Right cardiac atrium (tissue), 5 donors: Measurements from ENCODE around the gene PHACTR1. TPM values are rescaled to one million over a fixed set of nuclear protein-coding genes. Genes with fewer than 3 reads are reported as not detected.
"Not testable (repeated sequence)": the region's sequence is repeated elsewhere in the genome, so short reads cannot be mapped to it uniquely, and the experiment has no call there.

Source experiments
- ATAC-seq, 2 donors: fragments of 200-7000 bp; cut with Tn5 transposase; one replicate each; pipeline versions ENCODE4 v1.8.0 to v1.9.1; 2020; ENCODE audit warnings: moderate library complexity in 2 of 2, mild to moderate bottlenecking in 1 of 2
- DNase-seq, 3 donors: peaks; one replicate each; pipeline ENCODE4 v3.0.0-alpha.2; 2020
- H3K27ac ChIP-seq: one replicate; pipeline ENCODE4 v1.5.1; 2013; ENCODE audit warnings: mild to moderate bottlenecking, low read length, control low read depth, moderate library complexity
- H3K27me3 ChIP-seq: one replicate; pipeline ENCODE4 v1.6.1; 2013; ENCODE audit not compliant: control insufficient read depth, insufficient read depth
- H3K4me1 ChIP-seq: one replicate; pipeline ENCODE4 v1.6.1; 2013; ENCODE audit warnings: low read length; ENCODE audit not compliant: control insufficient read depth, insufficient read depth
- H3K4me3 ChIP-seq: one replicate; pipeline ENCODE4 v1.5.1; 2013; ENCODE audit warnings: low read length, control low read depth
- H3K9me3 ChIP-seq: one replicate; pipeline ENCODE4 v1.6.1; 2013; ENCODE audit warnings: low read length; ENCODE audit not compliant: control insufficient read depth
- WGBS: extraction: QIAGEN DNeasy Blood & Tissue Kit; methylation state at CpG from one replicate; pipeline ENCODE4 v1.1.7; 2013; 5-methylcytosine and 5-hydroxymethylcytosine counted together
- intact Hi-C, 4 donors: fragments of 100-400 bp; cut with DNase I; formaldehyde crosslinking; loops; one replicate each; pipeline versions ENCODE4 v1.11.0 to v1.14.0; 2022 to 2023
- polyA plus RNA-seq: library from polyadenylated mRNA; stranded (reverse); fragments of 200-250 nt; gene quantifications from one replicate; pipeline ENCODE4 v1.2.3, GENCODE V29; 2013
- total RNA-seq, 4 donors: library from RNA; stranded (reverse); fragmentation: NEBNext Ultra II Directional; extraction: Animal tissue kit (Norgen Biotek cat#: 25700); gene quantifications; one replicate each; pipeline ENCODE4 v1.2.1, GENCODE V29; 2021
- donor health status: healthy with polysubstance abuse.
- donor health status: DM: no; HTN: yes; CAD: no.
- donor health status: DM: no; HTN: no; CAD: no.
- donor health status: DM: no; HTN: yes; CAD: no; lungs with severe emphysema.
- donor health status: DM: yes; HTN: yes; CAD: no.

The PHACTR1 gene
- total and polyA plus RNA-seq, 5 donors: 7.3 to 29.4 (median 25.1) TPM

DNA sequence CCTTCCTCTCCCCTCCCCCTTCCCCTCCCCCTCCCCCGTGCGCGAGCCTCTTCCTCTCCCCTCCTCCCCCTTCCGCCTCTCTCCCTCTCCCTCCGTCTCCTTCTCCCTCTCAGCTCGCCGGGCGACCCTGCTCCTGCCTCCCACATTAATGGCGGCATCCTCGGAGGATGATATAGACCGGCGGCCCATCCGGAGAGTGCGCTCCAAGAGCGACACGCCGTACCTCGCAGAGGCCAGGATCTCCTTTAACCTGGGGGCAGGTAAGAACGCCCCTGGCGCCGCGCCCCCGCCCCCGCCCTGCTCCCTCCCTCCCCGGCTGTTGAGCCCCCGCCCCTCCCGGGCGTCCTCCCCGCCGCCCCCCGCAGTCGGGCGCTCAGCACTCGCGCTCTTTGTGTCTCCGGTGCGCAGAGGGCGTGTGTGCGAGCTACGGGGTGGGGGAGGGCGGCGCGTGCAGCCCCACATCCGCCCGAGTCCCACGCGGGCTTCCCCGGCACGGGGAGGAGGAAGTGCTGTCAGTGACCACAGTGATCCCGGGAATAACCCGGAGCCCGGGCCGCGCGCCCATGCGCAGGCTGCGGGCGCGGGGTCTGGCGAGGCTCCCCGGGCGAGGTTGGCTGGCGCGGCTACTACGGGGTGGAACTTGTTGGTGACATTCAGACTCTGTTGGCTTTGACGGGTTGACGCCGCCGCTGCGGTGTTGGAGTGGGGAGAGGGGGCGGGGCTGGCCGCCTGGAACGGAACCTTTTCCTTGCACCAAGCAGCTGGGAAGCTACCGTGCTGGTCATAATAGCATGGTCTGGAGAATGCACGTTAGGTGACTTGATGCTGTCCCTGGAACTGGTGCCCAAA, 33.2 kb downstream of the PHACTR1 start:
- H3K27ac ChIP-seq: no peak overlapping the region
- WGBS: 2% methylated on average over 75 of the region's 75 CpGs
- ATAC-seq (no peak), DNase-seq (peak; percentile 10 to 42 (median 39))
- intact Hi-C loops: no loop called here
- peak overlapping the region; percentile 39 for H3K4me3 ChIP-seq
- no peaks in the 10 kb centered on the region for H3K4me1 ChIP-seq
- H3K27me3 ChIP-seq: peaks cover 4% of the 10 kb centered on the region
- no peaks in the 10 kb centered on the region for H3K9me3 ChIP-seq

DNA sequence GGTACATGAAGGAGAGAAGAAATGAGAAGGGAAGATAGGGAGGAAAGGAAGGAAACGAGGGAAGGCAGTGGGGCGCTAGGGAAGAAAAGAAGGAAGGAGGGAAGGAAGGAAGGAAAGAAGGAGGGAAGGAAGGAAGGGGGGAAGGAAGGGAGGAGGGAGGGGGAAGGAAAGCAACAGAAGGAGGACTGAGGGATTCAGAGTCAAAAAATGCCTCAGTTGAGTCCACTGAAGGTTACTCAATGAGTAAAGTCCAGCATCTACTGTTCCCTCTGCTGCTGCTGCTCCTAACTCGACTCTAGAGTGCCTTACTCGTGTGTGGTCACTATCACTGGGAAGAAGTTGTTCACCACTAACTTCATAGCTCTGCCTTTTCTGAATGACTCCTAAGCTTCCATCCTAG, 33.8 kb downstream of the PHACTR1 start:
- Histone ChIP-seq H3K4me3 (no peak overlapping the region), H3K9me3 (no peaks in the 10 kb centered on the region), H3K27ac (no peak overlapping the region), H3K4me1 (no peaks in the 10 kb centered on the region), H3K27me3 (peaks cover 4% of the 10 kb centered on the region)
- intact Hi-C loops: no loop called here
- ATAC-seq (no peak), DNase-seq (no peak)
- WGBS: 18% methylated on average over 4 of the region's 4 CpGs

- H3K9me3 ChIP-seq: no peaks in the 10 kb centered on the region
- intact Hi-C loops: no loop called here
- H3K27ac ChIP-seq: no peak overlapping the region
- H3K4me1 ChIP-seq: no peaks in the 10 kb centered on the region
- peaks cover 4% of the 10 kb centered on the region for H3K27me3 ChIP-seq
- ATAC-seq: no peak
- peak; percentile 42 to 82 (median 73) for DNase-seq
- no peak overlapping the region for H3K4me3 ChIP-seq
- WGBS: 34% methylated on average over 10 of the region's 10 CpGs
Measured at GRCh38 chr6:12751694-12752325, 35.2 kb downstream of the PHACTR1 start.

DNA sequence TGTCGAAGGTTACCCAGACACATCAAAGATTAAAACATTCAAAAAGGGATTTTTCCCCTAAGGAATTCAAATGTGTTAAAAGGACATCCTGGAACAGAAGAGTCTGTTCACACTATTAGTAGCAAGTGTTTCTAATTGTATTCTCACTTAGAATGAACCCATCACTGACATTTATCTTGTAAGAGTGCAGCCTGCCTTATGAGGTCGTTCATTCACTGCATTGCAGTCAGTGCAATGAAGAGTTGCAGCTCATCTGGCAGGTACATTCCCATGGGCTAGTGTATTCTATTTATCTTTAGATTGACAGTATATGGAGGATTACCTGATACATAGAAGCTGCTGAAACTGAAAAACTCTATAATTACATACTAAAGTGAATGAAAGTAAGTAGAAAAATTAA, 36.5 kb downstream of the PHACTR1 start:
- 76% methylated on average over 2 of the region's 2 CpGs for WGBS
- DNase-seq: no peak
- Histone ChIP-seq H3K27ac (no peak overlapping the region), H3K4me3 (no peak overlapping the region), H3K4me1 (no peaks in the 10 kb centered on the region), H3K27me3 (no peaks in the 10 kb centered on the region), H3K9me3 (no peaks in the 10 kb centered on the region)
- ATAC-seq: no peak
- intact Hi-C loops: no loop called here

- ATAC-seq (no peak), DNase-seq (no peak)
- no peaks in the 10 kb centered on the region for H3K27me3 ChIP-seq
- no peak overlapping the region for H3K4me3 ChIP-seq
- H3K27ac ChIP-seq: no peak overlapping the region
- H3K4me1 ChIP-seq: no peaks in the 10 kb centered on the region
- intact Hi-C loops: no loop called here
- no peaks in the 10 kb centered on the region for H3K9me3 ChIP-seq
- WGBS: 87% methylated on average over 3 of the region's 3 CpGs
Measured at GRCh38 chr6:12760226-12760625, 43.7 kb downstream of the PHACTR1 start.

GRCh38 chr6:12760911-12761310, 44.3 kb downstream of the PHACTR1 start:
- Histone ChIP-seq H3K27ac (no peak overlapping the region), H3K4me1 (no peaks in the 10 kb centered on the region), H3K27me3 (no peaks in the 10 kb centered on the region), H3K4me3 (no peak overlapping the region), H3K9me3 (no peaks in the 10 kb centered on the region)
- ATAC-seq (no peak), DNase-seq (no peak)
- intact Hi-C loops: no loop called here
- WGBS: 68% methylated on average over 3 of the region's 3 CpGs

- no peak overlapping the region for H3K27ac ChIP-seq
- no peaks in the 10 kb centered on the region for H3K27me3 ChIP-seq
- intact Hi-C loops: no loop called here
- H3K4me1 ChIP-seq: no peaks in the 10 kb centered on the region
- H3K9me3 ChIP-seq: no peaks in the 10 kb centered on the region
- no peak overlapping the region for H3K4me3 ChIP-seq
- DNase-seq: no peak
- 70% methylated on average over 9 of the region's 9 CpGs for WGBS
- ATAC-seq: no peak
Measured at GRCh38 chr6:12761376-12762115, 45.0 kb downstream of the PHACTR1 start.

DNA sequence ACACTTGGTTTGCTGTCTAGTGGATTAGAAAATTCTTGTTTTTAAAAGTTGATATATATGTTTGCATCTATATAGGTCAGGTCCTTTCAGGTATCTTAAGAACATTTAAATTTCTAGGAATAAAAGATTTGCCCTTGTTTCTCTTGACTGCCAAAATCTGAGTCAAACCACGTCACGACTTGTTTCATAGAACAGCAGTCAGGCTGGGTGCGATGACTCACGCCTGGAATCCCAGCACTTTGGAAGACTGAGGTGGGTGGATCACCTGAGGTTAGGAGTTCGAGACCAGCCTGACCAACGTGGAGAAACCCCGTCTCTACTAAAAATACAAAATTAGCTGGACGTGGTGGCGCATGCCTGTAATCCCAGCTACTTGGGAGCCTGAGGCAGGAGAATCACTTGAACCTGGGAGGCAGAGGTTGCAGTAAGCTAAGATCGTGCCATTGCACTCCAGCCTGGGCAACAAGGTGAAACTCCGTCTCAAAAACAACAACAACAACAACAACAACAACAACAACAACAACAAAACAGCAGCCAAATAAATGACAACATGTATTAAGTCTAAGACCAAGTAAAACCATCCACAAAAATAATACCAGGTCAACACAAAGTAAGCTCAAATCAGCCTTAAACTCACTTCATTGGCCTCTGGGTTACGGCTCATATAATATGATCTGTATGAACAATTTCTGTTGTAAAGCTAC, 46.3 kb downstream of the PHACTR1 start:
- H3K27me3 ChIP-seq, H3K27ac ChIP-seq, H3K9me3 ChIP-seq, DNase-seq, H3K4me1 ChIP-seq, H3K4me3 ChIP-seq, ATAC-seq, intact Hi-C loops: not testable (repeated sequence)
- WGBS: 88% methylated on average over 12 of the region's 12 CpGs

DNA sequence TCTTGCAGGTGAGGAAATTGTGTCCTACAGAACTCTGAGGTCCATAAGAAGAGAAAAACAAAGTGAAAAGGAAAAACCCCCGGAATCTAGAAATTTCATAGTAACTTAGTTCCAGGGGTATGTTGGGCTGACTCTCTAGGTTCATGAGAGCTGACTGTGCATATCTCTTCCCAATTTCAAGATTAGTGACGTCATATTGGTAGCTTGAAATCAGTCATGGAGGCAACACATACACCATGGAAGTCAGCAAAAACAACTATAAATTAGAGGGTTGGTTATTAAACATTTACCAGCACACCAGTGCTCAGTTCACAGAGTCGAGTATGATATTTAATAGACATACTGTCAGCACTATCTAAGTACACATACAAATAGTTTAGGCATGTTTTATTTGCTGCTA, 49.8 kb downstream of the PHACTR1 start:
- Histone ChIP-seq H3K4me1 (no peaks in the 10 kb centered on the region), H3K4me3 (no peak overlapping the region), H3K27ac (no peak overlapping the region), H3K9me3 (no peaks in the 10 kb centered on the region), H3K27me3 (no peaks in the 10 kb centered on the region)
- DNase-seq: no peak
- no peak for ATAC-seq
- 74% methylated on average over 3 of the region's 3 CpGs for WGBS
- intact Hi-C loops: no loop called here

- H3K9me3 ChIP-seq: no peaks in the 10 kb centered on the region
- H3K27me3 ChIP-seq: no peaks in the 10 kb centered on the region
- 96% methylated on average over 3 of the region's 3 CpGs for WGBS
- DNase-seq (no peak), ATAC-seq (no peak)
- no peaks in the 10 kb centered on the region for H3K4me1 ChIP-seq
- no peak overlapping the region for H3K27ac ChIP-seq
- intact Hi-C loops: no loop called here
- H3K4me3 ChIP-seq: no peak overlapping the region
Measured at GRCh38 chr6:12767016-12767415, 50.4 kb downstream of the PHACTR1 start.
